Mucosa of descending colon (tissue), 3 donors: Measurements from ENCODE around the gene WNT5A. TPM values are rescaled to one million over a fixed set of nuclear protein-coding genes. Genes with fewer than 3 reads are reported as not detected.

Experiments
- ATAC-seq: fragments of 200-7000 bp; cut with Tn5 transposase; one replicate; pipeline ENCODE4 v1.9.1; 2020; ENCODE audit warnings: mild to moderate bottlenecking, moderate library complexity
- DNase-seq, 3 donors: peaks; one replicate each; pipeline ENCODE4 v3.0.0-alpha.2; 2020
- H3K36me3 ChIP-seq: fragments of 200-600 bp; one replicate; pipeline ENCODE4 v1.8.0; 2021; ENCODE audit warnings: low read depth, mild to moderate bottlenecking
- H3K4me1 ChIP-seq: fragments of 200-600 bp; one replicate; pipeline ENCODE4 v1.8.0; 2021; ENCODE audit warnings: low read depth, mild to moderate bottlenecking
- H3K4me3 ChIP-seq: fragments of 200-600 bp; one replicate; pipeline ENCODE4 v1.8.0; 2021; ENCODE audit warnings: mild to moderate bottlenecking
- H3K9me3 ChIP-seq: fragments of 200-600 bp; one replicate; pipeline ENCODE4 v1.8.0; 2021; ENCODE audit warnings: mild to moderate bottlenecking
- CTCF ChIP-seq: fragments of 200-600 bp; IDR thresholded peaks from one replicate; pipeline ENCODE4 v1.8.0; 2022; ENCODE audit warnings: antibody characterized with exemption, mild to moderate bottlenecking
- intact Hi-C, 2 donors: fragments of 100-400 bp; cut with DNase I in 1 of 2; cut with micrococcal nuclease in 1 of 2; formaldehyde crosslinking; loops; one replicate each; pipeline versions ENCODE4 v1.11.0 to v1.11.1; 2022; cut with DNase I, micrococcal nuclease
- total RNA-seq, 3 donors: library from RNA; stranded (reverse); fragmentation: NEBNext Ultra II Directional in 2 of 3; extraction: Animal tissue kit (Norgen Biotek cat#: 25700) in 2 of 3; gene quantifications; one replicate each; pipeline versions ENCODE4 v1.2.1 to v1.2.4, GENCODE V29; 2021 to 2023
- donor health status: DM: no; HTN: no; CAD: no; lungs with moderate emphysema.
- donor health status: DM: no; HTN: no; CAD: no.
- donor health status: DM: no; HTN: yes; CAD: no.

Gene WNT5A
- total RNA-seq, 3 donors from 2014 or later: 3.6 to 5.9 (median 5.2) TPM

- intact Hi-C loops: no loop called here
- no peaks in the 10 kb centered on the region for H3K9me3 ChIP-seq
- no peak overlapping the region for H3K4me3 ChIP-seq
- H3K36me3 ChIP-seq: no peaks in the 10 kb centered on the region
- TF ChIP-seq CTCF: no peak
- ATAC-seq (no peak), DNase-seq (no peak)
- no peaks in the 10 kb centered on the region for H3K4me1 ChIP-seq
Measured at GRCh38 chr3:55435491-55435890, 51.6 kb downstream of the WNT5A start.

GRCh38 chr3:55434789-55435188 lies 52.3 kb downstream of the WNT5A start:
- peak; percentile 56 for ATAC-seq
- peak in 2 of 3 donors; percentile 54 to 62 for DNase-seq
- H3K4me1 ChIP-seq: no peaks in the 10 kb centered on the region
- no peaks in the 10 kb centered on the region for H3K9me3 ChIP-seq
- no peak overlapping the region for H3K4me3 ChIP-seq
- intact Hi-C loops: no loop called here
- peak; percentile 39 for TF ChIP-seq CTCF
- no peaks in the 10 kb centered on the region for H3K36me3 ChIP-seq

- Histone ChIP-seq H3K9me3 (no peaks in the 10 kb centered on the region), H3K4me1 (no peaks in the 10 kb centered on the region), H3K36me3 (no peaks in the 10 kb centered on the region), H3K4me3 (no peak overlapping the region)
- ATAC-seq: no peak
- DNase-seq: no peak
- intact Hi-C loops: no loop called here
- no peak for TF ChIP-seq CTCF
Measured at GRCh38 chr3:55431041-55431440, 56.1 kb downstream of the WNT5A start.

- H3K4me1 ChIP-seq: no peaks in the 10 kb centered on the region
- DNase-seq: no peak
- peak; percentile 51 for ATAC-seq
- no peak overlapping the region for H3K4me3 ChIP-seq
- no peaks in the 10 kb centered on the region for H3K36me3 ChIP-seq
- H3K9me3 ChIP-seq: no peaks in the 10 kb centered on the region
- TF ChIP-seq CTCF: no peak
- intact Hi-C loops: no loop called here
Measured at GRCh38 chr3:55427739-55428138, 59.4 kb downstream of the WNT5A start.

- DNase-seq: no peak
- Histone ChIP-seq H3K36me3 (no peaks in the 10 kb centered on the region), H3K4me3 (no peak overlapping the region), H3K4me1 (no peaks in the 10 kb centered on the region), H3K9me3 (no peaks in the 10 kb centered on the region)
- intact Hi-C loops: no loop called here
- no peak for TF ChIP-seq CTCF
- ATAC-seq: no peak
Measured at GRCh38 chr3:55426486-55426885, 60.6 kb downstream of the WNT5A start.

- TF ChIP-seq CTCF: no peak
- ATAC-seq: no peak
- no peaks in the 10 kb centered on the region for H3K36me3 ChIP-seq
- H3K4me1 ChIP-seq: no peaks in the 10 kb centered on the region
- no peak for DNase-seq
- intact Hi-C loops: no loop called here
- H3K9me3 ChIP-seq: no peaks in the 10 kb centered on the region
- no peak overlapping the region for H3K4me3 ChIP-seq
Measured at GRCh38 chr3:55423782-55424181, 63.3 kb downstream of the WNT5A start.
